CD14-positive monocyte (primary cell): ENCODE results near the gene CSH1. TPM values are rescaled to one million over a fixed set of nuclear protein-coding genes. Genes with fewer than 3 reads are reported as not detected.

Experiments used
- DNase-seq, 3 donors: peaks; one replicate each; pipeline ENCODE4 v3.0.0-alpha.2; 2011 to 2022
- H2AFZ ChIP-seq: 2 replicates; pipeline ENCODE4 v1.6.0; 2012; ENCODE audit warnings: mild to moderate bottlenecking, low read depth, low read length, inconsistent platforms; ENCODE audit not compliant: insufficient read depth, poor library complexity, severe bottlenecking
- H3K27ac ChIP-seq, 2 donors: 1 replicate in 1 of 2; 2 replicates in 1 of 2; pipeline ENCODE4 v1.5.1; 2012 to 2013; ENCODE audit warnings: low read length in 2 of 2, control low read depth in 1 of 2, inconsistent platforms in 1 of 2, low read depth in 1 of 2, mild to moderate bottlenecking in 1 of 2
- H3K27me3 ChIP-seq, 2 donors: one replicate each; pipeline versions ENCODE4 v1.6.0 to v1.6.1; 2011 to 2013; ENCODE audit warnings: low read length in 2 of 2; ENCODE audit not compliant: control insufficient read depth in 2 of 2, insufficient read depth in 2 of 2
- H3K36me3 ChIP-seq, 2 donors: replicated peaks in 1 of 2; 1 replicate in 1 of 2; 2 replicates in 1 of 2; pipeline versions ENCODE4 v1.5.1 to v1.6.1; 2012 to 2013; ENCODE audit warnings: low read length in 2 of 2, control low read depth in 1 of 2, inconsistent platforms in 1 of 2, mild to moderate bottlenecking in 1 of 2; ENCODE audit not compliant: insufficient read depth in 2 of 2, control insufficient read depth in 1 of 2
- H3K4me1 ChIP-seq, 2 donors: 1 replicate in 1 of 2; 2 replicates in 1 of 2; pipeline versions ENCODE4 v1.5.1 to v1.6.1; 2012 to 2013; ENCODE audit warnings: low read length in 2 of 2, control low read depth in 1 of 2, inconsistent platforms in 1 of 2, mild to moderate bottlenecking in 1 of 2, moderate library complexity in 1 of 2; ENCODE audit not compliant: insufficient read depth in 2 of 2, control insufficient read depth in 1 of 2
- H3K4me2 ChIP-seq: replicated peaks from 2 replicates; pipeline ENCODE3; 2012; ENCODE audit warnings: low read length, moderate library complexity, mild to moderate bottlenecking; ENCODE audit not compliant: poor library complexity, severe bottlenecking; ENCODE audit errors: extremely low read depth
- H3K4me3 ChIP-seq, 3 experiments: fragments of 200-600 bp in 1 of 3; sonication (generic) in 1 of 3; replicated peaks in 1 of 3; 1 replicate in 2 of 3; 2 replicates in 1 of 3; pipeline ENCODE4 v1.5.1; 2011 to 2013; ENCODE audit warnings: low read length in 3 of 3, mild to moderate bottlenecking in 3 of 3, control low read depth in 2 of 3, low read depth in 2 of 3, inconsistent platforms in 1 of 3, moderate library complexity in 1 of 3
- H3K79me2 ChIP-seq: 2 replicates; pipeline ENCODE4 v1.6.0; 2012; ENCODE audit warnings: mild to moderate bottlenecking, control low read depth, inconsistent platforms, low read length, moderate library complexity; ENCODE audit not compliant: insufficient read depth
- H3K9ac ChIP-seq: 2 replicates; pipeline ENCODE4 v1.6.0; 2017; ENCODE audit warnings: low read length, mild to moderate bottlenecking; ENCODE audit not compliant: insufficient read depth, poor library complexity, severe bottlenecking
- H3K9me3 ChIP-seq, 2 donors: replicated peaks in 1 of 2; 1 replicate in 1 of 2; 2 replicates in 1 of 2; pipeline versions ENCODE4 v1.5.1 to v1.6.1; 2012 to 2013; ENCODE audit warnings: low read length in 2 of 2, control low read depth in 1 of 2; ENCODE audit not compliant: control insufficient read depth in 1 of 2, insufficient read depth in 1 of 2
- H4K20me1 ChIP-seq: 2 replicates; pipeline ENCODE4 v1.6.0; 2012; ENCODE audit warnings: mild to moderate bottlenecking, low read length, control low read depth, moderate library complexity; ENCODE audit not compliant: insufficient read depth
- H3K27ac Mint-ChIP-seq, 7 donors: one replicate each; pipeline ENCODE4 v1.8.0; 2020; ENCODE audit warnings: mild to moderate bottlenecking in 7 of 7, mixed read lengths in 7 of 7, moderate library complexity in 6 of 7, inconsistent platforms in 2 of 7
- H3K27me3 Mint-ChIP-seq, 3 donors: one replicate each; pipeline ENCODE4 v1.8.0; 2021 to 2022; ENCODE audit warnings: low read depth in 3 of 3, mild to moderate bottlenecking in 3 of 3, mixed read lengths in 3 of 3, moderate library complexity in 3 of 3, inconsistent platforms in 1 of 3
- H3K36me3 Mint-ChIP-seq, 2 donors: one replicate each; pipeline ENCODE4 v1.8.0; 2020; ENCODE audit warnings: mixed read lengths in 2 of 2, inconsistent platforms in 1 of 2, mild to moderate bottlenecking in 1 of 2
- H3K4me1 Mint-ChIP-seq: one replicate; pipeline ENCODE4 v1.8.0; 2020; ENCODE audit warnings: mild to moderate bottlenecking, mixed read lengths
- H3K4me3 Mint-ChIP-seq, 2 donors: one replicate each; pipeline ENCODE4 v1.8.0; 2020; ENCODE audit warnings: mild to moderate bottlenecking in 2 of 2, mixed read lengths in 2 of 2, moderate library complexity in 1 of 2
- H3K9me3 Mint-ChIP-seq, 7 donors: one replicate each; pipeline ENCODE4 v1.8.0; 2020 to 2022; ENCODE audit warnings: mixed read lengths in 7 of 7, mild to moderate bottlenecking in 6 of 7, moderate library complexity in 6 of 7, inconsistent platforms in 2 of 7
- WGBS: methylation state at CpG from one replicate; pipeline ENCODE4 v1.1.5; 2013; ENCODE audit warnings: missing lambda C conversion rate; ENCODE audit not compliant: insufficient coverage; 5-methylcytosine and 5-hydroxymethylcytosine counted together
- intact Hi-C, 2 donors: fragments of 100-400 bp; cut with micrococcal nuclease; formaldehyde crosslinking; loops; one replicate each; pipeline versions ENCODE4 v1.15.0 to v1.15.1; 2023
- polyA plus RNA-seq, 3 donors: library from polyadenylated mRNA; depleted of rRNA in 1 of 3; unstranded in 2 of 3; stranded (reverse) in 1 of 3; fragments of 300-500 nt in 2 of 3; fragments of >200 nt in 1 of 3; fragmentation: Illumina TruSeq in 2 of 3; gene quantifications; 1 replicate in 2 of 3; 2 replicates in 1 of 3; pipeline ENCODE4 v1.2.3, GENCODE V29; 2012 to 2021
- small RNA-seq: library from RNA; depleted of rRNA; stranded (forward); fragments of <200 nt; gene quantifications from one replicate; pipeline ENCODE3, GENCODE V24; 2012; ENCODE audit warnings: low read depth; ENCODE audit not compliant: insufficient read length
- TF ChIP-seq, protein P1 (sequence below): fragments of 200-600 bp; IDR thresholded peaks from one replicate; pipeline ENCODE4 v1.8.0; 2022; ENCODE audit warnings: antibody characterized with exemption, mild to moderate bottlenecking

The CSH1 gene
- polyA plus RNA-seq, 3 donors = not detected

DNA sequence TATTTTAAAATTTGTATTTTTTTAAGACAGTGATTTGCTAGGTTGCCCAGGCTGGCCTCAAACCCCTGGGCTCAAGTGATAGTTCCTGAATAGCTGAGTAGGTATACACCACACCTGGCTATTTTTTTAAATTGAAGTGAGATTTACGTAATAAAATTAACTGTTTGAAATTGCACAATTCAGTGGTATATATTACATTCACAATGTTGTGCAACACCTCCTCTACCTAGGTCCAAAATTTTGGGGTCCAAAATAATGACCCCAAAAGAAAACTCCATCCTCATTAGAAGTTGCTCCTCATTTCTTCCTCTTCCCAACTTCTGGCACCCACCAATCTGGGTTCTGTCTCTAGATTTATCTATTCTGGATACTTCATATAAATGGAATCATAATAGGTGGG is 50.9 kb downstream of the CSH1 start:
- no CpG with 5 or more reads among the region's 1 CpG for whole genome bisulfite sequencing
- Histone ChIP-seq H3K4me1 (peaks cover 31 to 32% of the 10 kb centered on the region in 2 donors), H3K9ac (no peak overlapping the region), H3K4me3 (no peak overlapping the region), H3K27me3 (no peaks in the 10 kb centered on the region), H4K20me1 (peaks cover 17% of the 10 kb centered on the region), H3K36me3 (no peaks in the 10 kb centered on the region), H3K79me2 (peaks cover 19% of the 10 kb centered on the region), H3K27ac (no peak overlapping the region), H3K9me3 (peaks cover 0 to 6% of the 10 kb centered on the region in 2 donors), H2AFZ (no peak overlapping the region), H3K4me2 (no peak overlapping the region)
- TF ChIP-seq, protein P1, sequence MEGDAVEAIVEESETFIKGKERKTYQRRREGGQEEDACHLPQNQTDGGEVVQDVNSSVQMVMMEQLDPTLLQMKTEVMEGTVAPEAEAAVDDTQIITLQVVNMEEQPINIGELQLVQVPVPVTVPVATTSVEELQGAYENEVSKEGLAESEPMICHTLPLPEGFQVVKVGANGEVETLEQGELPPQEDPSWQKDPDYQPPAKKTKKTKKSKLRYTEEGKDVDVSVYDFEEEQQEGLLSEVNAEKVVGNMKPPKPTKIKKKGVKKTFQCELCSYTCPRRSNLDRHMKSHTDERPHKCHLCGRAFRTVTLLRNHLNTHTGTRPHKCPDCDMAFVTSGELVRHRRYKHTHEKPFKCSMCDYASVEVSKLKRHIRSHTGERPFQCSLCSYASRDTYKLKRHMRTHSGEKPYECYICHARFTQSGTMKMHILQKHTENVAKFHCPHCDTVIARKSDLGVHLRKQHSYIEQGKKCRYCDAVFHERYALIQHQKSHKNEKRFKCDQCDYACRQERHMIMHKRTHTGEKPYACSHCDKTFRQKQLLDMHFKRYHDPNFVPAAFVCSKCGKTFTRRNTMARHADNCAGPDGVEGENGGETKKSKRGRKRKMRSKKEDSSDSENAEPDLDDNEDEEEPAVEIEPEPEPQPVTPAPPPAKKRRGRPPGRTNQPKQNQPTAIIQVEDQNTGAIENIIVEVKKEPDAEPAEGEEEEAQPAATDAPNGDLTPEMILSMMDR = no peak
- H3K27me3 Mint-ChIP-seq = peaks cover 0 to 10% (median 3%) of the 10 kb centered on the region in 3 donors
- peaks cover 3 to 11% (median 8%) of the 10 kb centered on the region in 7 donors for H3K9me3 Mint-ChIP-seq
- H3K4me1 Mint-ChIP-seq = peaks cover 35% of the 10 kb centered on the region
- H3K4me3 Mint-ChIP-seq = no peak overlapping the region
- intact Hi-C loops = no loop called here
- no peak for DNase-seq
- H3K27ac Mint-ChIP-seq = no peak overlapping the region
- H3K36me3 Mint-ChIP-seq = peaks cover 0 to 16% of the 10 kb centered on the region in 2 donors

Small RNA genes within 50 kb of the gene (small RNA-seq; reads per million reads assigned to genes)
- gene AC040958.1 = not detected
- not detected for gene AC127029.1
- not detected for gene GH1

Other genes starting within 250 kb of the CSH1 start
- gene LIMD2, start 196.4 kb downstream of the CSH1 start, polyA plus RNA-seq = 100 to 1,000 TPM; 315 to 631 (median 334) TPM
- gene STRADA, start 154.8 kb downstream of the CSH1 start, polyA plus RNA-seq = 10 to 100 TPM; 12.5 to 51.9 (median 19.8) TPM
- 10 to 100 TPM; 15.2 to 56.4 (median 43.0) TPM for gene CCDC47, start 123.0 kb downstream of the CSH1 start, polyA plus RNA-seq
- gene DDX42, start 122.4 kb downstream of the CSH1 start, polyA plus RNA-seq = 10 to 100 TPM in 1 of 3 donors, 1 to 10 TPM in 2; 3.1 to 89.2 (median 5.3) TPM
- gene PSMC5, start 69.1 kb downstream of the CSH1 start, polyA plus RNA-seq = 10 to 100 TPM; 82.8 to 97.2 (median 88.3) TPM
- gene FTSJ3, start 68.9 kb downstream of the CSH1 start, polyA plus RNA-seq = 10 to 100 TPM in 2 of 3 donors, 1 to 10 TPM in 1; 9.2 to 23.7 (median 15.0) TPM
- gene SMARCD2, start 53.9 kb downstream of the CSH1 start, polyA plus RNA-seq = 10 to 100 TPM; 60.2 to 77.9 (median 64.0) TPM
- gene CSH2, start 22.9 kb downstream of the CSH1 start, polyA plus RNA-seq = not detected
- gene GH2, start 14.6 kb downstream of the CSH1 start, polyA plus RNA-seq = not detected
- gene CSHL1, start 14.7 kb upstream of the CSH1 start, polyA plus RNA-seq = not detected
- not detected for gene GH1, start 22.3 kb upstream of the CSH1 start, polyA plus RNA-seq
- 10 to 100 TPM; 19.6 to 21.8 (median 20.9) TPM for gene CD79B, start 35.8 kb upstream of the CSH1 start, polyA plus RNA-seq
- not detected for gene SCN4A, start 76.3 kb upstream of the CSH1 start, polyA plus RNA-seq
- gene PRR29, start 101.8 kb upstream of the CSH1 start, polyA plus RNA-seq = 1 to 10 TPM in 2 of 3 donors, under 1 TPM in 1; 0.03 to 2.1 (median 1.4) TPM
- 100 to 1,000 TPM; 111 to 186 (median 174) TPM for gene ICAM2, start 124.1 kb upstream of the CSH1 start, polyA plus RNA-seq
- 10 to 100 TPM; 11.0 to 27.5 (median 13.7) TPM for gene ERN1, start 233.6 kb upstream of the CSH1 start, polyA plus RNA-seq